ENCODE data around the gene CPAMD8. TPM values are rescaled to one million over a fixed set of nuclear protein-coding genes. Genes with fewer than 3 reads are reported as not detected.

The CPAMD8 gene
- total and polyA plus RNA-seq, 10 of the 15 experiments (the other 5 are each of a cell fraction or from before 2014, with no cell fraction given): 0.12 to 0.97 (median 0.25) TPM; not detected in 3

DNA sequence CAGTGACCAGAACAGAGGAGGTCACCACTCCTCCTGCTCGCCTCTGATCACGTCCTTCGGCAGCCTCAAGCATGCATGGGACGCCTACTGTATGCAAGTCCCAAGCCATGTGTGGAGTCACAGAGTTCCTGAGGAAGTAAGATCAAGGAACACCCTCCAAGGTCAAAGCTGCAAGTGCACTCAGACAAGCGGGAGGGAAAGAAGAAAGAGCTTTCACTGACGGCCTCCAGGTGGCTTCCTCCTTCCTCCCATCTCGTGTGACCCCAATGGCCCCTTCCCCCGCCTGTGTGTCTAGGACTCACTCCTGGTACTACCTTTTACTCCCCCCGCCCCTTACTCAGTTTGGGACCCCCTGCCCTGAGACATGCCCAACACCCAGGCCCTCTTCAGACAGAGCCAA, 42.6 kb upstream of the CPAMD8 start:
- peaks cover 5 to 16% of the 10 kb centered on the region in 2 experiments; a peak in 3 of 4 replicates for H3K36me3 ChIP-seq (ENCODE audit: control insufficient read depth in 2 of 2, insufficient read depth in 2 of 2, low read length in 1 of 2)

More for the DNA sequence above, 42.6 kb upstream of the CPAMD8 start:
- H3K79me2 ChIP-seq (ENCODE audit: control insufficient read depth, insufficient read depth, low read length): peaks cover 35% of the 10 kb centered on the region
- peaks cover 2% of the 10 kb centered on the region; the same call in 1 of the 2 replicates for H4K20me1 ChIP-seq (ENCODE audit: control insufficient read depth, insufficient read depth)
- RAD21 ChIA-PET (ENCODE audit: unreplicated experiment): interaction anchor here (2.6 to 5.9 kb wide), 3 partner anchors 57 to 213 kb away, joined by 10 to 22 read pairs (median 21); partner anchors contain the start of gene ANKLE1
- FAIRE-seq: no peak
- in situ Hi-C loops (cut with MboI) (no loop called here), intact Hi-C loops (cut with micrococcal nuclease; ENCODE audit: unreplicated experiment) (loop anchor here (5.0 to 10.0 kb wide), 2 partner anchors 116 to 193 kb away; partner anchors contain the start of gene USHBP1)
- ATAC-seq: no peak
- no peak overlapping the region for H3K4me2 ChIP-seq (ENCODE audit: control insufficient read depth, insufficient read depth)
- H2AFZ ChIP-seq (ENCODE audit: control insufficient read depth, low read depth, low read length): no peak overlapping the region
- no peak for DNase-seq (ENCODE audit: low read depth, low spot score)
- no peak overlapping the region for H3K9ac ChIP-seq (ENCODE audit: control insufficient read depth, insufficient read depth, low read length)
- 57% methylated on average over 9 of the region's 9 CpGs for WGBS (ENCODE audit: insufficient coverage, insufficient replicate concordance, low lambda C conversion rate, missing lambda C conversion rate)
- CTCF ChIA-PET: interaction anchor here (1.0 to 2.1 kb wide), 9 partner anchors 10 to 354 kb away, joined by 3 to 24 read pairs (median 4); partner anchors contain the start of genes ANKLE1 and BABAM1
- H3K27me3 ChIP-seq (replicated peaks in 1 of 2; ENCODE audit: control insufficient read depth in 2 of 2, insufficient read depth in 2 of 2, low read length in 1 of 2): no peaks in the 10 kb centered on the region
- H3K27ac ChIP-seq (ENCODE audit: control insufficient read depth, insufficient read depth): no peak overlapping the region
- SMC1A ChIA-PET (ENCODE audit: uncharacterized antibody, unreplicated experiment): interaction anchor here (2.1 kb wide), 1 partner anchor 191 kb away, joined by 7 read pairs; no protein-coding TSS in a partner anchor
- POLR2A ChIA-PET: interaction anchor here (1.0 kb wide), 1 partner anchor 54 kb away, joined by 3 read pairs; no protein-coding TSS in a partner anchor
- no peak overlapping the region for H3K4me3 ChIP-seq
- BruUV-seq (replicated peaks): no TSS peak
- TF ChIP-seq, protein P1, sequence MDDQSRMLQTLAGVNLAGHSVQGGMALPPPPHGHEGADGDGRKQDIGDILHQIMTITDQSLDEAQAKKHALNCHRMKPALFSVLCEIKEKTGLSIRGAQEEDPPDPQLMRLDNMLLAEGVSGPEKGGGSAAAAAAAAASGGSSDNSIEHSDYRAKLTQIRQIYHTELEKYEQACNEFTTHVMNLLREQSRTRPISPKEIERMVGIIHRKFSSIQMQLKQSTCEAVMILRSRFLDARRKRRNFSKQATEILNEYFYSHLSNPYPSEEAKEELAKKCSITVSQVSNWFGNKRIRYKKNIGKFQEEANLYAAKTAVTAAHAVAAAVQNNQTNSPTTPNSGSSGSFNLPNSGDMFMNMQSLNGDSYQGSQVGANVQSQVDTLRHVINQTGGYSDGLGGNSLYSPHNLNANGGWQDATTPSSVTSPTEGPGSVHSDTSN (IDR thresholded peaks at IDR 0.05; ENCODE audit: insufficient replicate concordance, low read depth, low read length): no peak
- no peak for TF ChIP-seq YBX1 (IDR thresholded peaks at IDR 0.05)
- TF ChIP-seq, protein P2, sequence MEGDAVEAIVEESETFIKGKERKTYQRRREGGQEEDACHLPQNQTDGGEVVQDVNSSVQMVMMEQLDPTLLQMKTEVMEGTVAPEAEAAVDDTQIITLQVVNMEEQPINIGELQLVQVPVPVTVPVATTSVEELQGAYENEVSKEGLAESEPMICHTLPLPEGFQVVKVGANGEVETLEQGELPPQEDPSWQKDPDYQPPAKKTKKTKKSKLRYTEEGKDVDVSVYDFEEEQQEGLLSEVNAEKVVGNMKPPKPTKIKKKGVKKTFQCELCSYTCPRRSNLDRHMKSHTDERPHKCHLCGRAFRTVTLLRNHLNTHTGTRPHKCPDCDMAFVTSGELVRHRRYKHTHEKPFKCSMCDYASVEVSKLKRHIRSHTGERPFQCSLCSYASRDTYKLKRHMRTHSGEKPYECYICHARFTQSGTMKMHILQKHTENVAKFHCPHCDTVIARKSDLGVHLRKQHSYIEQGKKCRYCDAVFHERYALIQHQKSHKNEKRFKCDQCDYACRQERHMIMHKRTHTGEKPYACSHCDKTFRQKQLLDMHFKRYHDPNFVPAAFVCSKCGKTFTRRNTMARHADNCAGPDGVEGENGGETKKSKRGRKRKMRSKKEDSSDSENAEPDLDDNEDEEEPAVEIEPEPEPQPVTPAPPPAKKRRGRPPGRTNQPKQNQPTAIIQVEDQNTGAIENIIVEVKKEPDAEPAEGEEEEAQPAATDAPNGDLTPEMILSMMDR (IDR thresholded peaks at IDR 0.05 in 2 of 3, conservative IDR thresholded peaks at IDR 0.05 in 1 of 3; ENCODE audit: control insufficient read depth in 2 of 3, extremely low read depth in 1 of 3, insufficient read depth in 1 of 3, low read depth in 3 of 3, low read length in 3 of 3): peak in 1 of 3 experiments; percentile 21; a peak in 1 of 6 replicates
- no peak for TF ChIP-seq SP1 (IDR thresholded peaks at IDR 0.05; ENCODE audit: low read depth, low read length)
- TF ChIP-seq SMAD1 (IDR thresholded peaks at IDR 0.05; ENCODE audit: low read depth, partially characterized antibody): no peak
- TF ChIP-seq CBFB (IDR thresholded peaks at IDR 0.05; ENCODE audit: low read depth): no peak
- no peak for TF ChIP-seq SRF (IDR thresholded peaks at IDR 0.05; ENCODE audit: low read depth in 2 of 2, low read length in 2 of 2)
- TF ChIP-seq, protein P3, sequence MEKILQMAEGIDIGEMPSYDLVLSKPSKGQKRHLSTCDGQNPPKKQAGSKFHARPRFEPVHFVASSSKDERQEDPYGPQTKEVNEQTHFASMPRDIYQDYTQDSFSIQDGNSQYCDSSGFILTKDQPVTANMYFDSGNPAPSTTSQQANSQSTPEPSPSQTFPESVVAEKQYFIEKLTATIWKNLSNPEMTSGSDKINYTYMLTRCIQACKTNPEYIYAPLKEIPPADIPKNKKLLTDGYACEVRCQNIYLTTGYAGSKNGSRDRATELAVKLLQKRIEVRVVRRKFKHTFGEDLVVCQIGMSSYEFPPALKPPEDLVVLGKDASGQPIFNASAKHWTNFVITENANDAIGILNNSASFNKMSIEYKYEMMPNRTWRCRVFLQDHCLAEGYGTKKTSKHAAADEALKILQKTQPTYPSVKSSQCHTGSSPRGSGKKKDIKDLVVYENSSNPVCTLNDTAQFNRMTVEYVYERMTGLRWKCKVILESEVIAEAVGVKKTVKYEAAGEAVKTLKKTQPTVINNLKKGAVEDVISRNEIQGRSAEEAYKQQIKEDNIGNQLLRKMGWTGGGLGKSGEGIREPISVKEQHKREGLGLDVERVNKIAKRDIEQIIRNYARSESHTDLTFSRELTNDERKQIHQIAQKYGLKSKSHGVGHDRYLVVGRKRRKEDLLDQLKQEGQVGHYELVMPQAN (conservative IDR thresholded peaks at IDR 0.05): no peak
- no peak for TF ChIP-seq PML (IDR thresholded peaks at IDR 0.05; ENCODE audit: low read length)
- TF ChIP-seq SMC3 (IDR thresholded peaks at IDR 0.05; ENCODE audit: borderline replicate concordance, low read length): peak; percentile 6; the same call in 1 of the 2 replicates
- no peak for TF ChIP-seq IRF4 (IDR thresholded peaks at IDR 0.05; ENCODE audit: low read depth, low read length)
- TF ChIP-seq NFYA (IDR thresholded peaks at IDR 0.05; ENCODE audit: borderline replicate concordance, low read depth, low read length): no peak
- TF ChIP-seq NFXL1 (IDR thresholded peaks at IDR 0.05; ENCODE audit: borderline replicate concordance): no peak
- 0 out of 2 replicates have a peak, but pooled peaks have one; percentile 15 for TF ChIP-seq POLR2AphosphoS5 (IDR thresholded peaks at IDR 0.05; ENCODE audit: low read length)
- TF ChIP-seq, protein P4, sequence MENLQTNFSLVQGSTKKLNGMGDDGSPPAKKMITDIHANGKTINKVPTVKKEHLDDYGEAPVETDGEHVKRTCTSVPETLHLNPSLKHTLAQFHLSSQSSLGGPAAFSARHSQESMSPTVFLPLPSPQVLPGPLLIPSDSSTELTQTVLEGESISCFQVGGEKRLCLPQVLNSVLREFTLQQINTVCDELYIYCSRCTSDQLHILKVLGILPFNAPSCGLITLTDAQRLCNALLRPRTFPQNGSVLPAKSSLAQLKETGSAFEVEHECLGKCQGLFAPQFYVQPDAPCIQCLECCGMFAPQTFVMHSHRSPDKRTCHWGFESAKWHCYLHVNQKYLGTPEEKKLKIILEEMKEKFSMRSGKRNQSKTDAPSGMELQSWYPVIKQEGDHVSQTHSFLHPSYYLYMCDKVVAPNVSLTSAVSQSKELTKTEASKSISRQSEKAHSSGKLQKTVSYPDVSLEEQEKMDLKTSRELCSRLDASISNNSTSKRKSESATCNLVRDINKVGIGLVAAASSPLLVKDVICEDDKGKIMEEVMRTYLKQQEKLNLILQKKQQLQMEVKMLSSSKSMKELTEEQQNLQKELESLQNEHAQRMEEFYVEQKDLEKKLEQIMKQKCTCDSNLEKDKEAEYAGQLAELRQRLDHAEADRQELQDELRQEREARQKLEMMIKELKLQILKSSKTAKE (IDR thresholded peaks at IDR 0.05; ENCODE audit: low read depth, poor library complexity, severe bottlenecking): no peak
- TF ChIP-seq MTA2 (IDR thresholded peaks at IDR 0.05; ENCODE audit: low read depth): no peak
- H3K4me1 ChIP-seq (ENCODE audit: control insufficient read depth, insufficient read depth, low read length): peaks cover 35% of the 10 kb centered on the region
- H3K9me3 ChIP-seq (replicated peaks; ENCODE audit: control insufficient read depth, insufficient read depth, low read length): no peaks in the 10 kb centered on the region

All from GM12878 (cell line).